Fibroblast of skin of left biceps (primary cell): ENCODE measurements around the gene CMTM3.
"Not testable (repeated sequence)": the region's sequence is repeated elsewhere in the genome, so short reads cannot be mapped to it uniquely, and the experiment has no call there.

Source experiments
- DNase-seq, 2 experiments: peaks; one replicate each; pipeline ENCODE4 v3.0.0-alpha.2; 2013; ENCODE audit warnings: low read depth in 2 of 2

CMTM3 gene

DNA sequence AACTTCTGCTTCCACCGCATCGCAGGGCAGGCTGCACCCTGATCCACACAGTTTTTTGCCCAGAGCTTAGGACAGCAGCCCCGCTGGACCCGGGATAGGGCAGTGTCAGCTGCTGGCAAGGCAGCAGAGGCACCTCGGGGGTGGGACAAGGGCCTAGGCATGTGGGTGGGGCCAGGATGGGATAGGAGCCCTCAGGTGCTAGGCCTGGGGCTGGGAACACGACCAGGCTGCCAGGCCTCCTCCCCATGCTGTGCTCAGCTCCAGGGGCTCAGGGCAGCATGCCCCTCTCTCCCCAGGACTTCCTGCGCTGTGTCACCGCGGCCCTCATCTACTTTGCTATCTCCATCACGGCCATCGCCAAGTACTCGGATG, 4.6 kb downstream of the CMTM3 start:
- no peak for DNase-seq

DNA sequence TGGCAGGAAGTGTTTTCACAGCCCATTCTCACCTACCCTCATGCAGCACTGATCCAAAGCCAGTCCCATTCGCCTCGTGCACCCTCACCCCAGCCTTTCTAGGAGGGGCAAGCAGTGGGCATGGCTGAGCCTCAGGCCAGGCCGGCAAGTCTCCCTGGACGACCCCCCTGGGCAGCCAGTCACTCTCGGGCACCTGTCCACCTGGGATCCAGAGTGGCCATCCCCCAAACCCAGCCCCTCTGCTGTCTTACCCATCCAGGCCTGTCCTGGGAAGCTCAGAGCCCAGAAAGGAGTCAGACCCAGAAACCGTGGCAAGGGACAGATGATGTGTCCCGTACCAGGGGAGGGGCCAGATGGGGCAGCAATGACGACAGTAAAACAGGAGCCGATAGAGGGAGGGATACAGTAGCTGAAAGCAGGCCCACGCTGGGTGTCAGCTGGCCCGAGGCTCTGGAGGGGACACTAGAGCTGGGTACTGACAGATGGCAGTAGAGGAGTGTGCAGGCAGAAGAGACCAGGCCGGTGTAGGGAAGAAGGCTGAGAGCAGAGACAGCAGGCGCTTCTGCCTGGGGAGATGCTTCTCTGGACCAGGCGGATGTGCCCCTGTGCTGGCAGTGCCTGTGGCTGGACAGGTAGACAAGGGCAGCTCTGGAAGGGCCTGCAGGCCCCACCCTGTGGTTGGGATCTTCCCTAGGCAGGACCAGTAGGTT, 5.8 kb downstream of the CMTM3 start:
- no peak for DNase-seq

GRCh38 chr16:66611911-66612310, 7.4 kb downstream of the CMTM3 start:
- not testable (repeated sequence) for DNase-seq

- DNase-seq = no peak
Measured at GRCh38 chr16:66612422-66612821, 7.9 kb downstream of the CMTM3 start.

- DNase-seq = no peak
Measured at GRCh38 chr16:66614161-66614802, 9.8 kb downstream of the CMTM3 start.

GRCh38 chr16:66616169-66616568, 11.7 kb downstream of the CMTM3 start:
- DNase-seq = no peak

DNA sequence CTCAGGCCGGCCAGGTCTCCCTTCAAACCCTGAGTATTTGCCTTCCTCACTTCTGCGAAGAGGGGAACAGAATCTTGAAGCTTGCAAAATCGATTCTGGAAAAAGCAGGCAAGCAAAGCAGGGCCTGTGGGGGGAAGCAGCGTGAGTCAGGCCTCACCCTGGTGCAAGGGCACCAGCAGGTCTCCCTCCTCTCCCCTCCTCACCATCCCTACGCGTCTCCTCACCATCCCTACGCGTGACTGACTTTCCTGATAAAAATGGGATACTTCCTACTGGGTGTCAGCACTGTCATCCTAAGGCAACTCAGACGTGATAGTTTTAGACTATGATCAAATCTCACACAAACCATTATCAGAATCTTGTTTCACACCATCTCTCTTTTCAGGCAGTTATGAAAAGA, 12.1 kb downstream of the CMTM3 start:
- DNase-seq = no peak

- DNase-seq = no peak
Measured at GRCh38 chr16:66617010-66617434, 12.5 kb downstream of the CMTM3 start.

- no peak for DNase-seq
Measured at GRCh38 chr16:66617728-66618127, 13.2 kb downstream of the CMTM3 start.

GRCh38 chr16:66618588-66619375, 14.3 kb downstream of the CMTM3 start:
- peak; percentile 82 to 83 for DNase-seq

DNA sequence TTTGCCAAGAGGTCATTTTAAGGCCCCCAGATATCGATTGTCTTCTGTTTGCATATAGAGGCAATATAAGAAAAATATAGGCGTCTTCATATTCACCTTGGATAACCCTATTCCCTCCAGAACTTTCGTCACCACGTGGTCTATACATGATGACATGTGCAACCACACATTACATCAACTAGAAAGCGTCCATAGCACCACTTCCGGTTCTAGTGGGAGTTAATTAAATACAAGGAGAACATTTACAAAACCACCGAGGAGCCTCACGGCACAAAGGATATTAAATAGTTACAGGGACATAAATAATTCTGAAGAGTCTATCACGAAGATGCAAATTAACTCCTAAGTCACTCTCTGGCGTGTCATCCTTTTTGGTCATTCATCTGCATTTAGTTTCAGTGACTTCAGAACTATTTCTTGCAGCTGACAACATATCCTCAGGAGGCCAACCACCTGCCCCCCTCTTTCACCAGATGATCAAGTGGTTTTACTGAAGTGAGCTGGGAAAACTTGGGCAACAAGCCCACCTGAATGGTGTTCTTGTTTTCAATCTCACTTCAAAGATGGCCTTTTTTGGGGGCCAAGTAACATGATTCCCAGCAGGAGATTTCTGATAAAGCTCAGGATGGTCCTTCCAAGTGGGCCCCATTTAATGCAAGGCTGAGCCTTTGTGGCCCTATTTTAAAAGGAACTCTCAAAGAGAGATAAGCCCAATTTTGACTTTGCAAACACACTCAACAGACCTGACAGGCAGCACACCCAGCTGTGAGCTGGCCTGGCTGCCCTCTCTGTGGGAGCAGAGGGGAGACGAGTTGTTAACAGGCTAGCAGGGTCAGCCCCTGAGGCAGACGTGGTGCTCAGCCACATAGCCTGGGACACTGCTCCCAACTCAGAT, 15.3 kb downstream of the CMTM3 start:
- peak; percentile 73 to 75 for DNase-seq

- no peak for DNase-seq
Measured at GRCh38 chr16:66620429-66620795, 15.9 kb downstream of the CMTM3 start.

DNA sequence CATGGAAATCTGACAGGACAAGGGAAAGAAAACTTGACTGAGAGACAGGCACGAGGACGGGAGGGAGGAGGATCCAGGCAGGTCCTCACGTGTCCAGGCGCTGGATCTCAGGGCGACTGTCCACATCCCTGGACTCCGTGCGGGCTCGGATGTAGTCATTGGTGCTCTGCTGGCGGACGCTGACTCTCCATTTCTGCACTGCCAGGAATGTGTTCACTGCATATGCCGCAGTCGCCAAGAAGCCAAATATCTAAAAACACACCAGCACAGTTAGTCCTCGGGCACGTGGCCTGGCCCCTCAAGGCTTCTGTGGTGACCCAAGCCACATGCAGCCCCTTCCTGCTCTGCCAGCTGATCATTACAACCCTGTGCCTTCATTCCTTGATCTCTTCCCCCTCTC, 17.5 kb downstream of the CMTM3 start:
- no peak for DNase-seq

DNA sequence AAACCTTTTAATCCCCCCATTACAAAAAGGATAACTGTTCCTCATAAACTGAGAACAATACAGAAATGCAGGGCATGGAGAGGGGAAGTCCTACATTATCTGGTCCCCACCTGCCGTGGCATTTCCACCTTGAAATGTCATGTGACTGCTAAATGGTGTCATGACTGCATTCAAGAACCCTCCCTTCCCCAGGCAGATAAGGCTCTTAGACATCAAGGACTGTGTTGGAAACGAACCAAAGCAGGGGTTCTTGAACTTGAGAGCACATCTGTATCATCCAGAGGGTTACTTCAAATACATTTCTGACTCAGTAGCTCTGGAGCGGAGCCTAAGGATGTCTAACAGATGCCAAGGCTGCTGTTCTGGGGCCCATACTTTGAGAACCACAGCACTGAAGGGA, 18.4 kb downstream of the CMTM3 start:
- DNase-seq = no peak

DNA sequence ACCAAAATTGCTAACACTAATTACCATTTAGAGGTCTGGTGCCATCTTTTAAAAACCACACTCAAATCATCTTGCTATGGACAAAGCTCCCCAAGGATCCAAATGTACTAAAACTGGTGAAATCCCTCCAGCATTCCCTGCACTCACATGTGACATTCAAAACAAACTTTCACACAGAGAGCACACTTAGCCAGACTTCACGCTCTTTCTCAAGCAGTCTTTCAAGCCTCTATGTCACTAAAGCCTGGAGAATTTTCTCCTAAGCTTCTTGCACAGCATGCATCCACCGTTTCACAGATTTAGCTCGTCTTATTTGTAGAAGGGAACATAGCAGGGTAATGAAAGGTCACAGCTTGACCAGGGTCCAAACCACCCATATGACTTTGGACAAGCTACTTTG, 19.3 kb downstream of the CMTM3 start:
- no peak for DNase-seq

DNA sequence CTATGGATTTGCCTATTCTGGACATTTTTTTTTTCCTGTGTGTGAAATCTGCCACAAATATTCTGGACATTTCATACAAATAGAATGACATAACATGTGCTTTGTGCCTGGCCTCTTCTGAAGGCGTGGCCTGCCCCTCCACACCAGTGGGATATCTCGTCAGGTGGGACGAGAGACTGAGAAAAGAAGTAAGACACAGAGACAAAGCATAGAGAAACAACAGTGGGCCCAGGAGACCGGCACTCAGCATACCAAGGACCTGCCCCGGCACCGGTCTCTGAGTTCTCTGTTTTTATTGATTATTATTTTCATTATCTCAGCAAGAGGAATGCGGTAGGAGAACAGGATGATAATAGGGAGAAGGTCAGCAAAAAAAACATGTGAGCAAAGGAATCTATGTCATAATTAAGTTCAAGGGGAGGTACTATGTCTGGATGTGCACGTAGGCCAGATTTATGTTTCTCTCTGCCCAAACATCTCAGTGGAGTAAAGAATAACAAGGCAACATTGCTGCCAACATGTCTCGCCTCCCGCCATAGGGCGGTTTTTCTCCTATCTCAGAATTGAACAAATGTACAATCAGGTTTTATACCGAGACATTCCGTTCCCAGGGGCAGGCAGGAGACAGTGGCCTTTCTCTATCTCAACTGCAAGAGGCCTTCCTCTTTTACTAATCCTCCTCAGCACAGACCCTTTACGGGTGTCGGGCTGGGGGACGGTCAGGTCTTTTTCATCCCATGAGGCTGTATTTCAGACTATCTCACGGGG, 23.3 kb downstream of the CMTM3 start:
- not testable (repeated sequence) for DNase-seq

GRCh38 chr16:66629856-66630255, 25.4 kb downstream of the CMTM3 start:
- no peak for DNase-seq

DNA sequence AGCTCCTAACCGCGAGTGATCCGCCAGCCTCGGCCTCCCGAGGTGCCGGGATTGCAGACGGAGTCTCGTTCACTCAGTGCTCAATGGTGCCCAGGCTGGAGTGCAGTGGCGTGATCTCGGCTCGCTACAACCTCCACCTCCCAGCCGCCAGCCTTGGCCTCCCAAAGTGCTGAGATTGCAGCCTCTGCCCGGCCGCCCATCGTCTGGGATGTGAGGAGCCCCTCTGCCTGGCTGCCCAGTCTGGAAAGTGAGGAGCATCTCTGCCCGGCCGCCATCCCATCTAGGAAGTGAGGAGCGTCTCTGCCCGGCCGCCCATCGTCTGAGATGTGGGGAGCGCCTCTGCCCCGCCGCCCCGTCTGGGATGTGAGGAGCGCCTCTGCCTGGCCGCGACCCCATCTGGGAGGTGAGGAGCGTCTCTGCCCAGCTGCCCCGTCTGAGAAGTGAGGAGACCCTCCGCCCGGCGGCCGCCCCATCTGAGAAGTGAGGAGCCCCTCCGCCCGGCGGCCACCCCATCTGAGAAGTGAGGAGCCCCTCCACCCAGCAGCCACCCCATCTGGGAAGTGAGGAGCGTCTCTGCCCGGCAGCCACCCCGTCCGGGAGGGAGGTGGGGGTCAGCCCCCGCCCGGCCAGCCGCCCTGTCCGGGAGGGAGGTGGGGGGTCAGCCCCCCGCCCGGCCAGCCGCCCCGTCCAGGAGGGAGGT, 26.2 kb downstream of the CMTM3 start:
- not testable (repeated sequence) for DNase-seq

DNA sequence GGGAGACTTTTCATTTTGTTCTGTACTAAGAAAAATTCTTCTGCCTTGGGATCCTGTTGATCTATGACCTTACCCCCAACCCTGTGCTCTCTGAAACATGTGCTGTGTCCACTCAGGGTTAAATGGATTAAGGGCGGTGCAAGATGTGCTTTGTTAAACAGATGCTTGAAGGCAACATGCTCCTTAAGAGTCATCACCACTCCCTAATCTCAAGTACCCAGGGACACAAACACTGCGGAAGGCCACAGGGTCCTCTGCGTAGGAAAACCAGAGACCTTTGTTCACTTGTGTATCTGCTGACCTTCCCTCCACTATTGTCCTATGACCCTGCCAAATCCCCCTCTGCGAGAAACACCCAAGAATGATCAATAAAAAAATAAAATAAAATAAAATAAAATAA, 27.1 kb downstream of the CMTM3 start:
- not testable (repeated sequence) for DNase-seq

GRCh38 chr16:66634527-66635196, 30.2 kb downstream of the CMTM3 start:
- no peak for DNase-seq
